ENCODE measurements around the gene SHC2.
A peak's percentile ranks its signal among the peaks of the same experiment; 100 is the strongest.

The SHC2 gene

GRCh38 chr19:460877-461720, at the start of gene SHC2:
SHC2 (minus strand) TSS chr19:461033; CDS start chr19:460996, 37 bp downstream.
- Mint-ChIP-seq H3K9me3 (no peaks in the 10 kb centered on the region), H3K36me3 (ENCODE audit: low read depth) (no peaks in the 10 kb centered on the region), H3K27ac (no peak within 1 kb of the TSS), H3K27me3 (peaks cover 14% of the 10 kb centered on the region), H3K4me1 (ENCODE audit: low read depth) (peaks cover 7% of the 10 kb centered on the region), H3K4me3 (peak within 1 kb of the TSS; percentile 63)

- Mint-ChIP-seq H3K9me3 (no peaks in the 10 kb centered on the region), H3K27ac (peak overlapping the region; percentile 94), H3K27me3 (no peaks in the 10 kb centered on the region), H3K36me3 (ENCODE audit: low read depth) (no peaks in the 10 kb centered on the region), H3K4me1 (ENCODE audit: low read depth) (peaks cover 44% of the 10 kb centered on the region), H3K4me3 (peak overlapping the region; percentile 98)
Measured at GRCh38 chr19:508204-509150, 47.6 kb upstream of the SHC2 start.

- Mint-ChIP-seq H3K4me3 (peak within 1 kb of the TSS; percentile 98), H3K27ac (peak within 1 kb of the TSS; percentile 100), H3K27me3 (no peaks in the 10 kb centered on the region), H3K36me3 (ENCODE audit: low read depth) (no peaks in the 10 kb centered on the region), H3K9me3 (no peaks in the 10 kb centered on the region), H3K4me1 (ENCODE audit: low read depth) (peaks cover 48% of the 10 kb centered on the region)
Measured at GRCh38 chr19:507286-508203, 46.7 kb upstream of the SHC2 start, which contains the start of gene TPGS1. TPGS1 (plus strand) TSS chr19:507497; CDS start chr19:507507, 10 bp downstream.

GRCh38 chr19:506404-507285, 45.8 kb upstream of the SHC2 start:
- Mint-ChIP-seq H3K27me3 (no peaks in the 10 kb centered on the region), H3K4me1 (ENCODE audit: low read depth) (peaks cover 43% of the 10 kb centered on the region), H3K4me3 (peak overlapping the region; percentile 98), H3K36me3 (ENCODE audit: low read depth) (no peaks in the 10 kb centered on the region), H3K9me3 (no peaks in the 10 kb centered on the region), H3K27ac (peak overlapping the region; percentile 100)

GRCh38 chr19:504616-505015, 43.8 kb upstream of the SHC2 start:
- no peaks in the 10 kb centered on the region for H3K9me3 Mint-ChIP-seq
- no peaks in the 10 kb centered on the region for H3K36me3 Mint-ChIP-seq (ENCODE audit: low read depth)
- H3K27ac Mint-ChIP-seq, result no peak overlapping the region
- peaks cover under 1% of the 10 kb centered on the region for H3K27me3 Mint-ChIP-seq
- H3K4me1 Mint-ChIP-seq (ENCODE audit: low read depth), result peaks cover 26% of the 10 kb centered on the region
- H3K4me3 Mint-ChIP-seq, result no peak overlapping the region

GRCh38 chr19:501646-502045, 40.8 kb upstream of the SHC2 start:
- Mint-ChIP-seq H3K36me3 (ENCODE audit: low read depth) (no peaks in the 10 kb centered on the region), H3K4me3 (no peak overlapping the region), H3K9me3 (no peaks in the 10 kb centered on the region), H3K27ac (no peak overlapping the region), H3K27me3 (peaks cover 7% of the 10 kb centered on the region), H3K4me1 (ENCODE audit: low read depth) (peaks cover 9% of the 10 kb centered on the region)

- Mint-ChIP-seq H3K9me3 (no peaks in the 10 kb centered on the region), H3K27ac (no peak overlapping the region), H3K27me3 (peaks cover 7% of the 10 kb centered on the region), H3K4me3 (no peak overlapping the region), H3K36me3 (ENCODE audit: low read depth) (no peaks in the 10 kb centered on the region), H3K4me1 (ENCODE audit: low read depth) (peaks cover 9% of the 10 kb centered on the region)
Measured at GRCh38 chr19:498977-499623, 38.3 kb upstream of the SHC2 start.

GRCh38 chr19:498511-498891, 37.7 kb upstream of the SHC2 start:
- Mint-ChIP-seq H3K27me3 (peaks cover 7% of the 10 kb centered on the region), H3K9me3 (no peaks in the 10 kb centered on the region), H3K36me3 (ENCODE audit: low read depth) (no peaks in the 10 kb centered on the region), H3K27ac (no peak overlapping the region), H3K4me1 (ENCODE audit: low read depth) (peaks cover 13% of the 10 kb centered on the region), H3K4me3 (no peak overlapping the region)

GRCh38 chr19:497869-498510, 37.2 kb upstream of the SHC2 start:
- Mint-ChIP-seq H3K27ac (no peak overlapping the region), H3K36me3 (ENCODE audit: low read depth) (no peaks in the 10 kb centered on the region), H3K4me1 (ENCODE audit: low read depth) (peaks cover 13% of the 10 kb centered on the region), H3K9me3 (no peaks in the 10 kb centered on the region), H3K4me3 (no peak overlapping the region), H3K27me3 (peaks cover 7% of the 10 kb centered on the region)

- no peak overlapping the region for H3K4me3 Mint-ChIP-seq
Measured at GRCh38 chr19:497491-497868, 36.6 kb upstream of the SHC2 start.

GRCh38 chr19:496986-497385, 36.2 kb upstream of the SHC2 start:
- Mint-ChIP-seq H3K4me1 (ENCODE audit: low read depth) (peaks cover 7% of the 10 kb centered on the region), H3K36me3 (ENCODE audit: low read depth) (no peaks in the 10 kb centered on the region), H3K27me3 (peaks cover 7% of the 10 kb centered on the region), H3K27ac (no peak overlapping the region), H3K9me3 (no peaks in the 10 kb centered on the region), H3K4me3 (no peak overlapping the region)

More at GRCh38 chr19:497491-497868, 36.6 kb upstream of the SHC2 start:
- Mint-ChIP-seq H3K4me1 (ENCODE audit: low read depth) (peaks cover 8% of the 10 kb centered on the region), H3K27ac (no peak overlapping the region), H3K9me3 (no peaks in the 10 kb centered on the region), H3K36me3 (ENCODE audit: low read depth) (no peaks in the 10 kb centered on the region), H3K27me3 (peaks cover 7% of the 10 kb centered on the region)

GRCh38 chr19:496112-496665, 35.4 kb upstream of the SHC2 start, which contains the start of gene MADCAM1:
MADCAM1 (plus strand) TSS chr19:496486; CDS start chr19:496500, 14 bp downstream.
- Mint-ChIP-seq H3K4me1 (ENCODE audit: low read depth) (peaks cover 7% of the 10 kb centered on the region), H3K36me3 (ENCODE audit: low read depth) (no peaks in the 10 kb centered on the region), H3K27ac (no peak within 1 kb of the TSS), H3K9me3 (no peaks in the 10 kb centered on the region), H3K4me3 (no peak within 1 kb of the TSS), H3K27me3 (peaks cover 7% of the 10 kb centered on the region)

All from stimulated activated naive CD8-positive, alpha-beta T cell treated with anti-CD3 and anti-CD28 coated beads, Interleukin-15, Interleukin-2, amounts not matched to agents 100 ng/mL and 50 ng/mL, for 24 hours (primary cell).